Measurements from ENCODE around the gene OSBPL6. TPM values are rescaled to one million over a fixed set of nuclear protein-coding genes. Genes with fewer than 3 reads are reported as not detected.

OSBPL6 gene
- total and polyA plus RNA-seq, 2 of the 13 experiments (the other 11 are each of a cell fraction or from before 2014, with no cell fraction given): 0.03 to 0.11 TPM

- TF ChIP-seq, protein P1, sequence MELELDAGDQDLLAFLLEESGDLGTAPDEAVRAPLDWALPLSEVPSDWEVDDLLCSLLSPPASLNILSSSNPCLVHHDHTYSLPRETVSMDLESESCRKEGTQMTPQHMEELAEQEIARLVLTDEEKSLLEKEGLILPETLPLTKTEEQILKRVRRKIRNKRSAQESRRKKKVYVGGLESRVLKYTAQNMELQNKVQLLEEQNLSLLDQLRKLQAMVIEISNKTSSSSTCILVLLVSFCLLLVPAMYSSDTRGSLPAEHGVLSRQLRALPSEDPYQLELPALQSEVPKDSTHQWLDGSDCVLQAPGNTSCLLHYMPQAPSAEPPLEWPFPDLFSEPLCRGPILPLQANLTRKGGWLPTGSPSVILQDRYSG (CRISPR knock-in tag; IDR thresholded peaks at IDR 0.05): no peak
- TF ChIP-seq ZNF484 (CRISPR knock-in tag; IDR thresholded peaks at IDR 0.05; ENCODE audit: borderline replicate concordance, low read depth): no peak
- TF ChIP-seq SIN3B (IDR thresholded peaks at IDR 0.05; ENCODE audit: low read length): no peak
- TF ChIP-seq XRCC5 (optimal IDR thresholded peaks at IDR 0.05; ENCODE audit: low read length): no peak
- no peak for TF ChIP-seq HOXA9 (CRISPR knock-in tag; IDR thresholded peaks at IDR 0.05; ENCODE audit: borderline replicate concordance)
- TF ChIP-seq MIER3 (CRISPR knock-in tag; IDR thresholded peaks at IDR 0.05; ENCODE audit: borderline replicate concordance): no peak
- no peak for TF ChIP-seq SIX1 (CRISPR knock-in tag; IDR thresholded peaks at IDR 0.05; ENCODE audit: borderline replicate concordance)
- no peak for TF ChIP-seq ZFP37 (CRISPR knock-in tag; IDR thresholded peaks at IDR 0.05; ENCODE audit: borderline replicate concordance)
- no peak for TF ChIP-seq GMEB1 (CRISPR knock-in tag; IDR thresholded peaks at IDR 0.05; ENCODE audit: borderline replicate concordance)
- TF ChIP-seq EHMT2 (IDR thresholded peaks at IDR 0.05; ENCODE audit: borderline replicate concordance, low read depth, low read length): peak; percentile 52; the same call in 1 of the 2 replicates
- TF ChIP-seq TCF12 (IDR thresholded peaks at IDR 0.05): no peak
- TF ChIP-seq TCF12 (CRISPR knock-in tag; IDR thresholded peaks at IDR 0.05): no peak
- no peak for TF ChIP-seq ZFP36 (IDR thresholded peaks at IDR 0.05; ENCODE audit: borderline replicate concordance, low read depth, low read length, partially characterized antibody)
- TF ChIP-seq, protein P2, sequence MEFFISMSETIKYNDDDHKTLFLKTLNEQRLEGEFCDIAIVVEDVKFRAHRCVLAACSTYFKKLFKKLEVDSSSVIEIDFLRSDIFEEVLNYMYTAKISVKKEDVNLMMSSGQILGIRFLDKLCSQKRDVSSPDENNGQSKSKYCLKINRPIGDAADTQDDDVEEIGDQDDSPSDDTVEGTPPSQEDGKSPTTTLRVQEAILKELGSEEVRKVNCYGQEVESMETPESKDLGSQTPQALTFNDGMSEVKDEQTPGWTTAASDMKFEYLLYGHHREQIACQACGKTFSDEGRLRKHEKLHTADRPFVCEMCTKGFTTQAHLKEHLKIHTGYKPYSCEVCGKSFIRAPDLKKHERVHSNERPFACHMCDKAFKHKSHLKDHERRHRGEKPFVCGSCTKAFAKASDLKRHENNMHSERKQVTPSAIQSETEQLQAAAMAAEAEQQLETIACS (CRISPR knock-in tag; IDR thresholded peaks at IDR 0.05): no peak
- no peak for TF ChIP-seq NFATC3 (CRISPR knock-in tag; IDR thresholded peaks at IDR 0.05)
- no peak for TF ChIP-seq NFIC (IDR thresholded peaks at IDR 0.05; ENCODE audit: low read length)
- peak; percentile 24 for TF ChIP-seq YY1 (IDR thresholded peaks at IDR 0.05; ENCODE audit: insufficient read depth, insufficient replicate concordance, low read depth, low read length)
- TF ChIP-seq FOXA3 (CRISPR knock-in tag; IDR thresholded peaks at IDR 0.05): peak; percentile 74
- no peak for TF ChIP-seq SOX6 (IDR thresholded peaks at IDR 0.05)
- TF ChIP-seq SOX6 (CRISPR knock-in tag; IDR thresholded peaks at IDR 0.05): peak; percentile 53; the same call in 1 of the 2 replicates
- TF ChIP-seq SKI (IDR thresholded peaks at IDR 0.05; ENCODE audit: partially characterized antibody): no peak
- TF ChIP-seq, protein P3, sequence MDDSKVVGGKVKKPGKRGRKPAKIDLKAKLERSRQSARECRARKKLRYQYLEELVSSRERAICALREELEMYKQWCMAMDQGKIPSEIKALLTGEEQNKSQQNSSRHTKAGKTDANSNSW (CRISPR knock-in tag; IDR thresholded peaks at IDR 0.05; ENCODE audit: borderline replicate concordance): no peak
- peak; percentile 24; the same call in 1 of the 2 replicates for TF ChIP-seq FOXJ3 (CRISPR knock-in tag; IDR thresholded peaks at IDR 0.05; ENCODE audit: borderline replicate concordance)
- no peak for TF ChIP-seq ZSCAN5A (CRISPR knock-in tag; IDR thresholded peaks at IDR 0.05; ENCODE audit: borderline replicate concordance)
- TF ChIP-seq TOE1 (CRISPR knock-in tag; IDR thresholded peaks at IDR 0.05): no peak
Observed at GRCh38 chr2:178331474-178332432, 137.4 kb downstream of the OSBPL6 start (continued).
